ENCODE measurements around the gene SOCS7. TPM values are rescaled to one million over a fixed set of nuclear protein-coding genes. Genes with fewer than 3 reads are reported as not detected.

Gene SOCS7
- total RNA-seq, 2 donors from 2014 or later: 14.2 to 29.7 TPM

DNA sequence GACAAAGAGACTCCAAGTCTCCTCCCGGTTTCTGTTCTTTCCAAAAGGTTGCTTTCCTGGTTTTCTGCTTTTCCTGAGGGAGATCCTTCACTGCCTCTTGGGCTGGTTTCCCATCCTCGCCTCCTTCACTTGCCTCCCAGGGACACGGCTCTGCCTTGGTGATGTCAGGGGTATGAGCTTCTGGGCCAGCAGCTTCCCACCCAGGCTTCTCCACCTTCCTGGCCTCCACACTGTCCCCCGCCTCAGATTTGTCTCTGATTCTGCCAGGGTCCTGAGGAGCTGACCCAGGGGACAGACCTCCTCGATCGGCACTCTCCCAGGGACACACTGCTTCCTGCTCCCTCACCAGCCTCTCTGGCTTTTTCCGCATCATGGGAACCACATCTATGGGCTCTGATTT is 22.4 kb upstream of the SOCS7 start:
- Mint-ChIP-seq H3K4me3 (no peak overlapping the region), H3K4me1 (ENCODE audit: low read depth in 2 of 2) (peaks cover 0 to 6% of the 10 kb centered on the region in 2 donors), H3K27me3 (peaks cover 0 to 14% of the 10 kb centered on the region in 2 donors), H3K36me3 (no peaks in the 10 kb centered on the region), H3K27ac (no peak overlapping the region), H3K9me3 (no peaks in the 10 kb centered on the region)
- no peak for ATAC-seq
- DNase-seq (ENCODE audit: low spot score): no peak

DNA sequence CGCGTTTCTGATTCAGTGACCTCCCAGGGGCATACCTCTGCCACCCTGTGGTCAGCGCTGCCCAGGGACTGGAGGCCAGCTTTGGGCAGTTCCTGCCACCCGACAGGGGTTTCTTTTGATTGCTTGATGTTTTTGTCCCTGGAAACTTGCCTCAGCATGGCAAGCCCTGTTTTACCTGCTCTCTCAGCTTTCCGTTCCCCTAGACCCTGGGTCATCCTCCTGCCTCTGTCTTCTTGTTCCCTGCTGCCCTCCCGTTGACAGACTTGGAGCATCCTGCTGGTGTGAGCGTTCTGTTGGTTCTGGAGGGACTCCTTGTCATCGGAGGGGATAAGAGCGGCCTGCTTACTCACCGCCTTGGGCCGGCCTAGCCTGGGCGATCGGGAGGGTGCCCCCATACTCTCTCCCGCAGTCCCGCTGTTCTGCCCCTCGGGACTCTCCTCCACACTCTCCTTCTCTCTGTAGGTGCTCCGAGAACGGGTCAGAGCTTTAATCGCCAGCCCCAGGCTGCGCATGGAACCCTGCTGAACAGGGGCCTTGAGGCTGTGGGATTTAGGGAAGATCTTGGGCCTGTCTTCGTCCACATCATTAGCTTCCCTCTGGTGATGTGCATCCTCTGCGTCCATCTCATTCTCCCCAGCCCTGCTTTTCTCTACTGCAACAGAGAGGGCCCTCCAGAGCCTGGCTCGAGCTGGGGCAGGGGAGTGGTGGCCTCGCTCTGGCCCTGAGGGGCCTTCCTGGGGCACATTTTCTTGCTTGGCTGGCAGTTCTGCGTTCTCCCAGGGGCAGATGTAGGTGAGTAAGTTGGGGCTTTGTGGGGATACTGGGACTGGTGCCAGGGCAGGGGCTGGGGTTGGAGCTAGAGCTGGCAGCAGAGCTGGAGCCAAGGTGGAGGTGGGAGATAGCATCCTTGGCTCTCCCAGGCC is 21.6 kb upstream of the SOCS7 start:
- Mint-ChIP-seq H3K9me3 (no peaks in the 10 kb centered on the region), H3K27me3 (peaks cover 0 to 14% of the 10 kb centered on the region in 2 donors), H3K4me3 (no peak overlapping the region), H3K27ac (no peak overlapping the region), H3K4me1 (ENCODE audit: low read depth in 2 of 2) (peaks cover 0 to 6% of the 10 kb centered on the region in 2 donors), H3K36me3 (no peaks in the 10 kb centered on the region)
- no peak for DNase-seq (ENCODE audit: low spot score)
- ATAC-seq: no peak

DNA sequence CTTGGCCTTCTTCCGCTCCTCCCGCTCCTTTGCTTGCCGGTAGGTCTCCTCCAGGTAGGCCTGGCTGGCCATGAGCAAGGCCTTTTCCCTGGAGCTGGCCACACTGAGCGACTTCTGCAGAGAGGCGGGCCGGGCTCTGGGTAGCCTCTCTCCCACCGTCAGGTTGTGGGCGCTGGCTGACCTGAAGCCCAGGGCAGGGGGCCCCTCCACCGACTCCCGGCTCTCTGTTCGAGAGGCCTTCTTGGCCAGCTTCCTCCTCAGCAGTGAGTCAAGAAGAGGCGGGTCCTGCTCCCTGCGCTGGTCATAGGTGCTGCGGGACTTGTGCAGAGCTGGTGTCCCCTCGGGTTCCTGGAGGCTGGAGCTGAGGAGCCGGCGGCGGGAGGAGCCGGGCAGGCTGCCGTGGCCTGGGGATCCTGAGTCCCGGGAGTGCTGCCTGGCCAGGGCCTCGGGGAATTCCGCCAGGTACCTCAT is 20.7 kb upstream of the SOCS7 start:
- DNase-seq (ENCODE audit: low spot score): no peak
- Mint-ChIP-seq H3K4me1 (ENCODE audit: low read depth in 2 of 2) (peaks cover 0 to 6% of the 10 kb centered on the region in 2 donors), H3K27me3 (peaks cover 0 to 14% of the 10 kb centered on the region in 2 donors), H3K9me3 (no peaks in the 10 kb centered on the region), H3K27ac (no peak overlapping the region), H3K36me3 (no peaks in the 10 kb centered on the region), H3K4me3 (no peak overlapping the region)
- no peak for ATAC-seq

DNA sequence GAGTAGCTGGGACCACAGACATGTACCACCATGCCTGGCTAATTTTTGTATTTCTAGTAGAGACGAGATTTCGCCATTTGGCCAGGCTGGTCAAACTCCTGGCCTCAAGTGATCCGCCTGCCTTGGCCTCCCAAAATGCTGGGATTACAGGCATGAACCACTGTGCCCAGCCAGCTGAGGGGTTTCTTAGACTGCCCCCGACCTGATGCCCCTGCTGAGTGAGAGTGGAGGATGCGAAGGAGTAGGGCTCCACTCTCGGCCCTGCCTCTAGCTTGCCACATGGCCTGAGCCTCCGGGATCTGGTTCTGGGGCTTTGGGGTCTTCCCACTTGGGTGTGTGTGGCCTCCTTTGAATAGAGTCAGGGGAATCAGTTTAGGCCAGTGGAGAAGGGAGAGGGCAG is 18.9 kb upstream of the SOCS7 start:
- no peak for DNase-seq (ENCODE audit: low spot score)
- no peaks in the 10 kb centered on the region for H3K36me3 Mint-ChIP-seq
- H3K27me3 Mint-ChIP-seq: peaks cover 0 to 14% of the 10 kb centered on the region in 2 donors
- ATAC-seq: no peak
- H3K9me3 Mint-ChIP-seq: no peaks in the 10 kb centered on the region
- no peak overlapping the region for H3K4me3 Mint-ChIP-seq
- no peaks in the 10 kb centered on the region for H3K4me1 Mint-ChIP-seq (ENCODE audit: low read depth in 2 of 2)
- H3K27ac Mint-ChIP-seq: no peak overlapping the region

DNA sequence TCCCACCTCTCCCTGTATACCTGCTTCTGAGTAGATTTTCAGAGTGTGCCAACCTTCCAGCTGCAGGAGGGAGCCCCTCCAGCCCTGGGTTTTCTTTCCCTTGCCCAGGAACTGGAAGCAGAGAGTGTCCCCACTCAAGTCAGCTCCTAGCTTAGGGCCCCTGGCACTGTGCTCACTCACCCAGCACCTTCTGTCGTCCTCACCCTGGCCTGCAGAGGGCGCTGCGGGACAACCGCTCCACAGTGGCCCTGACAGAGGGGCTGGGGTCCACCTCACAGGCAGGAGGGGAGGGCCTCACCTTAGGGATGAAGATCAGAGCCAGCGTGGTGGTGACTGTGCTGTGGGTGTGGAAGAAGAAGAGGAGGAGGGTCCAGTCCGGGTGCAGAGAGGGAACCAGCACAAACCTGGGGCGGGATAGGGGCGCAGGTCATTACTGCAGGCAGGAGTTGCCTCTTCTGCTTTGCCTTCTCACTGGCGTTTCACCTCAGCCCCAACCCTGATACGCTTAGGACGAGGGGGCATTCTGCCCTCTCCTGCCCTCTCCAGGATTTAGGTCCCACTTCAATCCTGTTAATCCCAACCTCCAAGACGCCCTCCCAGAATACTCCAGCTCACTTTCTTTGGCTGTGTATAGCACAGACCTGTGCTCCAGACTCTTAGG is 17.9 kb upstream of the SOCS7 start:
- H3K4me1 Mint-ChIP-seq (ENCODE audit: low read depth in 2 of 2): no peaks in the 10 kb centered on the region
- peaks cover 0 to 12% of the 10 kb centered on the region in 2 donors for H3K27me3 Mint-ChIP-seq
- H3K9me3 Mint-ChIP-seq: no peaks in the 10 kb centered on the region
- ATAC-seq: peak in 1 of 2 donors; percentile 48
- no peak overlapping the region for H3K4me3 Mint-ChIP-seq
- H3K27ac Mint-ChIP-seq: no peak overlapping the region
- H3K36me3 Mint-ChIP-seq: no peaks in the 10 kb centered on the region
- DNase-seq (ENCODE audit: low spot score): peak; percentile 59

DNA sequence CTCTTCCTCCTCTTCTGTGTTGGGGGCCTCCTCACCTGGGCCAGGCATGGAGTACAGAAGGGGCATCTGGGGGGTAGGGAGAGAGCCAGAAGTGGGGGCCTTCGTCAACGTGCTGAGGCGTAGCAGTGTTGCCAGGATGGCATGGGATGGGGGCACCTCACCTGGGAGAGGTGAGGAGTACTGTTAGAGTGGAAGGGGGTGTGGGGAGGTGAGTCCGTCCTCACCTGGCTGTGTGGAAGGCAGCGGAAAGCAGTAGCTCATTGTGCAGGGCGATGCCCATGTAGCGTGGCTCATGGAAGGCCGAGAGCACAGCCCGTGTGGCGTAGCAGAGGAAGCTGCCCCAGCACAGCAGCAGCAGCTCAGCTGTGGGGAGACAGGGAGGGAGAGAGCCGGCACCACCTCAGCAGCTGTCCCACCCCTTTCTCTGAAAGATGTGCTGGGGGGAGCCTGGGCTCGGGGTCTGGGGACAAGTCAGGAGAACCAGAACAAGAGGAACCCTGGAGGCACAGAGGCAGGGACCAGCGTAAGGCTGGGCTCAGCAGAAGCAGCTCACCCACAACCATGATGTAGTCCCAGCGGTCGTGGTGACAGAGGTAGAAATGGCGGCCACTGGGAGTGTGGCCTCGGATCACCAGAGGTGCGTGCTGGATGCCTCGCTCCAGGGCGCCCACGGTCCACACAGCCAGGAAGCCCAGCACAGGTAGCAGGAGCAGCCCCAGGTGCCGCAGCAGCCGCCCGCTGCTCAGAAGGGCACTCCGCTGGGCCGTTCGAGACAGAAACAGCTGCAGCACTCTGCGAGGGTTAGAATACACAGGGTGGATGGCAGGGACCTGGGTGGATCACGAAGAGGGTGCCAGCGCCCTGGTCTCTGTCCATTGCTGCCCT is 16.9 kb upstream of the SOCS7 start:
- Mint-ChIP-seq H3K9me3 (no peaks in the 10 kb centered on the region), H3K4me1 (ENCODE audit: low read depth in 2 of 2) (no peaks in the 10 kb centered on the region), H3K4me3 (no peak overlapping the region), H3K27ac (peak overlapping the region in 1 of 2 donors; percentile 45), H3K27me3 (peaks cover 0 to 11% of the 10 kb centered on the region in 2 donors), H3K36me3 (no peaks in the 10 kb centered on the region)
- DNase-seq (ENCODE audit: low spot score) (no peak), ATAC-seq (no peak)

DNA sequence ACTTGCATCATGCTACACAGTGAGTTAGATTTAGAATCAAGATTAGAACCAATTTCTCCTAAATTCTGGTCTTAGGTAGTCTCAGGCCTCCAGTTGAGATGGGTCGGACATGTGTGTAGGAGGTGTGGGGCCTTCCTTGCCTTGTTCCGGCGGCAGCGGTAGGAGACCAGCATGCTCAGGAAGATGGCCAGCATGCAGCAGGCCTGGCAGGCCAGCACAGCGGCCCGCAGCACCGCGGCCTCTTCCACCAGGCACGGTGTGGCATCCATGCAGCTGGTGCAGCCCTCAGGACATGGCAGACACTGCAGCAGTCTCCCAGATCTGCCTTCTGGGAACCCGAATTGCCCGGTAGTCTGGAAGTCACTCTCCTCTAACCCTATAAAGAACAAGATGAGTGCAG is 14.8 kb upstream of the SOCS7 start:
- no peaks in the 10 kb centered on the region for H3K9me3 Mint-ChIP-seq
- no peak for DNase-seq (ENCODE audit: low spot score)
- no peak overlapping the region for H3K27ac Mint-ChIP-seq
- peaks cover 0 to 6% of the 10 kb centered on the region in 2 donors for H3K27me3 Mint-ChIP-seq
- no peak overlapping the region for H3K4me3 Mint-ChIP-seq
- no peak for ATAC-seq
- H3K36me3 Mint-ChIP-seq: no peaks in the 10 kb centered on the region
- H3K4me1 Mint-ChIP-seq (ENCODE audit: low read depth in 2 of 2): no peaks in the 10 kb centered on the region

DNA sequence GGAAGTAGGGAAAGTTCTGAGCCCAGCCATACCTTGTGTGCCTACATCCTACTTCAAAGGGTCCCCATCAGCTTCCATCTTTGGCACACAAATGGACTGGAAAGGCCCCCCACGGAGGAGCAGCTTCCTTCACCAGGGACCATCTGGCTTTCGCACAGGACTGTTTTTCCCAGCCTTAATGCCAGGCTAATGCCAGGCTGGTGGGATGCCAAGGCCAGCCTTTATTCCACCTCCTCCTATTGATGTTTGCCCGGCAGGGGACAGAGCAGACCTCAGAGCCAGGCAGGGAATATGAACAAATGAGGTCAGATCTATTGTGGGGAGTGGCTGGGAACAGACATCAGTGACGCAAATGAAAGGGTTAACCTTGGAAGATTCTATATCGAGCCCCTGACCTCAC is 13.6 kb upstream of the SOCS7 start:
- DNase-seq (ENCODE audit: low spot score) (no peak), ATAC-seq (no peak)
- Mint-ChIP-seq H3K27ac (no peak overlapping the region), H3K27me3 (peaks cover 0 to 6% of the 10 kb centered on the region in 2 donors), H3K9me3 (no peaks in the 10 kb centered on the region), H3K4me3 (no peak overlapping the region), H3K4me1 (ENCODE audit: low read depth in 2 of 2) (no peaks in the 10 kb centered on the region), H3K36me3 (no peaks in the 10 kb centered on the region)

DNA sequence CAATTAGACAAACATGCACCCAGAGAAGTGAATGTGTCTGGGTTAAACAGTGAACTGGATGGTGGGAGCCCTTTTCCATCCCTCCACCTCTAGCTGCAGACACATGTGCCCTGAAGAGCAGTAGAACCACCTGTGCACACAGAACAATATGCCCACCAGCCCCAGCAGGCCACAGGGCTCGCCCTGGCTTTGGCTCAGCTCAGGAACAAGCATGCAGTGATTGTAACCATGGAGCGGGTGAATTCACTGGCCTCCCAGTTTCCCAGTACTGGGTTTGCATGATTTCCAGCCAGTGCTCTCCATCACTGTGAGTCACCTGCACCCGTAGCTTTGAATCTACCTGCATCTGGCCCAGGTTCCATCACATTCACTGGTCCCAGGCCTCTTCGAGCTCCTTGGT is 13.1 kb upstream of the SOCS7 start:
- Mint-ChIP-seq H3K27me3 (peaks cover 0 to 5% of the 10 kb centered on the region in 2 donors), H3K27ac (no peak overlapping the region), H3K9me3 (no peaks in the 10 kb centered on the region), H3K36me3 (no peaks in the 10 kb centered on the region), H3K4me3 (no peak overlapping the region), H3K4me1 (ENCODE audit: low read depth in 2 of 2) (no peaks in the 10 kb centered on the region)
- ATAC-seq (no peak), DNase-seq (ENCODE audit: low spot score) (no peak)

DNA sequence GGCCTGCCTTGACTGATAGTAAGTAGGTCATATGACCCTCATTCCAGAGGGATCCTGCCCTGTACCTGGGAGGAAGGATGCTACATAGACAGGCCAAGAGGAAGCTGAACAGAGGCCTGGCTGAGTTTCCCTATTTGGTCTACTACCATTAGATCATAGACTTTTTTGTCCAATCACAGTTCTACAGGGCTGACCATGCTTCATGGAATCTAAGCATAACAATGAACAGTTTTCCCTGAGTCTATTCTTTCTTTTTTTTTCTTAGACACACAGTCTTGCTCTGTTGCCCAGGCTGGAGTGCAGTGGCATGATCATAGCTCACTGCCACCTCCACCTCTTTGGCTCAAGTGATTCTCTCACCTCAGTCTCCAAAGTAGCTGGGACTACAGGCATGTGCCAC is 11.8 kb upstream of the SOCS7 start:
- Mint-ChIP-seq H3K27ac (no peak overlapping the region), H3K36me3 (no peaks in the 10 kb centered on the region), H3K27me3 (peaks cover 7% of the 10 kb centered on the region in 2 donors), H3K4me3 (no peak overlapping the region), H3K9me3 (no peaks in the 10 kb centered on the region), H3K4me1 (ENCODE audit: low read depth in 2 of 2) (no peaks in the 10 kb centered on the region)
- DNase-seq (ENCODE audit: low spot score) (no peak), ATAC-seq (no peak)

DNA sequence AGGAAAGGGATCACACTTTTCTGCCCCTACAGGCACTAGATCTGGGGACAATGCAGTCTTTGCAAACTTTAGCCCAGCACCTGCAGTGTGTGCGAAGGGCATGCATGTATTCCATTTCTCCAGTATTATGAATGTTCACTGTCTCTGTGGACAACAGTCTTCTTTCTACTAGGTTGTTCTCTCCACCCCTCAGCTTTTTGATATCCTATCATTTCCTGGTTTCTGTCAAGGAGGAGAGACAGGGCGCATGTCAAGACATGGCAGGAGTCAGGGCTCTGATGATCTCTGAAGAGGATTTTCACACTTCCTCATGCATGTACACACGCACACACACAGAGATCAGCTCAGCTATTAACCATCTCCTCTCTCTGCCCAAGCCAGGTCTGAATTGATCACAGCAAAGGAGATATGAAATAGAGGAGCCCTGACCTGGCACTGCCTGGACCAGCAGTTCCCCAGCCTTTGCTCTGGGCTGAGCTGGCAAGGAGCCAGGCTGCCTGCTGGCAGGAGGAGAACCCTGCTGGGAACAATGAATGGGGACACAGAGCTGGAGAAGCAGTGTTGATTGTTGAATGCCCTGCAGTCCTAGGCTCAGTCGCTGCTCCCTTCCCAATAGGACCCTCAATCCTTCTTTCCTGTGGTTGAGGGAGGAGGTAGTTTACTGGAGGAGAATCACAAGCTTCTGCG is 10.5 kb upstream of the SOCS7 start:
- Mint-ChIP-seq H3K27me3 (peaks cover 7% of the 10 kb centered on the region in 2 donors), H3K36me3 (no peaks in the 10 kb centered on the region), H3K4me3 (no peak overlapping the region), H3K4me1 (ENCODE audit: low read depth in 2 of 2) (no peaks in the 10 kb centered on the region), H3K27ac (no peak overlapping the region), H3K9me3 (no peaks in the 10 kb centered on the region)
- ATAC-seq (no peak), DNase-seq (ENCODE audit: low spot score) (no peak)

DNA sequence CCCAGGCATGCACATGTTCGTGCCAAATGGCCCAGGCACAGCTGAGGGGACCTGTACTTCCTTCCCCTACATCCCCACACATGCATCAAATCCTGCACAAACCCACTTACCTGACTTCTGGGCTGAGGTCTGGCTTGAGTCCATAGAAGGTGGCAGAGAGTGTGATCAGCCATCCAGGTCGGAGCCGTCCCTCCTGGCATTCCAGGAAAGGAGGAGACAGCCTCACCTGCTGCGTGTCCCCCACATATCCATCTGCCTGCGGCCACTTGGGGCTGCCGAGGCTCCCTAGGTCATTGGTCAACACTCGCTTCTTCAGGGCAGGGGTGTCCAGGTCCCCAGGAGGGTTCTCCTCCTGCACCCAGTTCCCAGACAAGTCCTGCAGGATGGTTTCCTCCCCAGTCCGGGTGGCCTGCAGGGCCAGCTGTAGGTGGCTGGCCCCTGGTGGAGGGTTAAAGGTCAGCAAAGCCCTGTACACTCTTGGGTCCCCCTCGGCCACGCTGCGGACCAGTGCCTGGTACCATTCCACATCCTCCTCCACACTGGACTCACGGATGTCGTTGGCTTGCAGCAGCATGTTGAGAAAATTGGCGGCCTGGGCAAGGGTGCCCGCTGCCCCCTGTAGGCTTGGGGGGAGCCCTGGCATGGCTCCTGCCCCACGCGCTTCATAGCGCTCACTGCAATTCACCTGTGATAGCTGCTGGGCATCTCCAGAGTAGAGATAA is 8.6 kb upstream of the SOCS7 start:
- Mint-ChIP-seq H3K9me3 (no peaks in the 10 kb centered on the region), H3K4me1 (ENCODE audit: low read depth in 2 of 2) (no peaks in the 10 kb centered on the region), H3K4me3 (no peak overlapping the region), H3K27ac (no peak overlapping the region), H3K27me3 (peaks cover 7% of the 10 kb centered on the region in 2 donors), H3K36me3 (no peaks in the 10 kb centered on the region)
- no peak for ATAC-seq
- DNase-seq (ENCODE audit: low spot score): peak; percentile 54

All from natural killer cell treated with Interleukin-12 subunit alpha and Interleukin-12 subunit beta and Interleukin-15 and Interleukin-18, amount 100 ng/mL, for 72 hours (primary cell).